OCI-LY1 (cell line): ENCODE measurements around the gene IL17RB.

ENCODE experiments used
- H2AFZ ChIP-seq: fragments of 200-600 bp; sonication (generic), shearing (Covaris generic); 2 replicates; pipeline ENCODE4 v1.6.0; 2014; ENCODE audit warnings: antibody characterized with exemption, mild to moderate bottlenecking, low read length
- H3F3A ChIP-seq: fragments of 200-600 bp; sonication (generic), shearing (Covaris generic); 2 replicates; pipeline ENCODE4 v1.6.0; 2014; ENCODE audit warnings: mild to moderate bottlenecking, antibody characterized with exemption, low read length, moderate library complexity; ENCODE audit not compliant: insufficient read depth
- H3K27ac ChIP-seq: fragments of 200-600 bp; sonication (generic); 2 replicates; pipeline ENCODE4 v1.5.1; 2014; ENCODE audit warnings: low read length, mixed run types, mild to moderate bottlenecking, low read depth; ENCODE audit not compliant: poor library complexity, severe bottlenecking
- H3K27me3 ChIP-seq: fragments of 200-600 bp; sonication (generic); 2 replicates; pipeline ENCODE4 v1.6.0; 2014; ENCODE audit warnings: antibody characterized with exemption, mild to moderate bottlenecking, low read length, moderate library complexity; ENCODE audit not compliant: insufficient read depth
- H3K36me3 ChIP-seq: fragments of 200-600 bp; sonication (generic); 2 replicates; pipeline ENCODE4 v1.6.1; 2014; ENCODE audit warnings: mild to moderate bottlenecking, antibody characterized with exemption, low read length, moderate library complexity, mixed read lengths; ENCODE audit not compliant: insufficient read depth
- H3K4me1 ChIP-seq: fragments of 200-600 bp; sonication (generic); 2 replicates; pipeline ENCODE4 v1.5.1; 2014; ENCODE audit warnings: mild to moderate bottlenecking, low read length, moderate library complexity; ENCODE audit not compliant: insufficient read depth, severe bottlenecking
- H3K4me2 ChIP-seq: fragments of 200-600 bp; sonication (generic), shearing (Covaris generic); 2 replicates; pipeline ENCODE4 v1.6.1; 2014; ENCODE audit warnings: low read length
- H3K4me3 ChIP-seq: fragments of 200-600 bp; sonication (generic); 2 replicates; pipeline ENCODE4 v1.5.1; 2014; ENCODE audit warnings: low read length, low read depth, mild to moderate bottlenecking, mixed read lengths; ENCODE audit not compliant: poor library complexity, severe bottlenecking
- H3K79me2 ChIP-seq: fragments of 200-600 bp; shearing (Covaris generic); 2 replicates; pipeline ENCODE4 v1.6.1; 2016; ENCODE audit warnings: mixed run types, low read length, mixed read lengths; ENCODE audit not compliant: insufficient read depth
- H3K9ac ChIP-seq: fragments of 200-600 bp; sonication (generic), shearing (Covaris generic); 2 replicates; pipeline ENCODE4 v1.6.1; 2014; ENCODE audit warnings: mild to moderate bottlenecking, low read length, mixed read lengths
- H3K9me2 ChIP-seq: fragments of 200-600 bp; sonication (generic), shearing (Covaris generic); 2 replicates; pipeline ENCODE4 v1.6.1; 2014; ENCODE audit warnings: low read depth, mild to moderate bottlenecking, low read length, mixed read lengths
- H3K9me3 ChIP-seq: fragments of 200-600 bp; shearing (Covaris generic); 2 replicates; pipeline ENCODE4 v1.6.1; 2014; ENCODE audit warnings: low read length, mixed read lengths
- H4K20me1 ChIP-seq: fragments of 200-600 bp; sonication (generic), shearing (Covaris generic); 2 replicates; pipeline ENCODE4 v1.6.0; 2016; ENCODE audit warnings: mild to moderate bottlenecking, low read length; ENCODE audit not compliant: insufficient read depth
- EZH2 ChIP-seq: fragments of 200-600 bp; sonication (generic), shearing (Covaris generic); IDR thresholded peaks from 2 replicates; pipeline ENCODE4 v1.8.0; 2017; ENCODE audit warnings: borderline replicate concordance, mixed run types, mild to moderate bottlenecking, antibody characterized with exemption, low read length, moderate library complexity, mixed read lengths
- TF ChIP-seq, protein P1 (sequence below): fragments of 200-600 bp; sonication (generic), shearing (Covaris generic); IDR thresholded peaks from 2 replicates; pipeline ENCODE4 v1.5.1; 2017; ENCODE audit warnings: mild to moderate bottlenecking, antibody characterized with exemption, low read length, moderate library complexity, mixed read lengths

IL17RB gene

GRCh38 chr3:53808496-53808895, 37.9 kb upstream of the IL17RB start:
- Histone ChIP-seq H3K4me2 (no peak overlapping the region), H3K4me3 (no peak overlapping the region), H3K79me2 (no peaks in the 10 kb centered on the region), H3K9ac (no peak overlapping the region), H3K36me3 (no peaks in the 10 kb centered on the region), H4K20me1 (no peaks in the 10 kb centered on the region), H3K4me1 (no peaks in the 10 kb centered on the region), H3K27ac (no peak overlapping the region), H3K9me2 (no peaks in the 10 kb centered on the region), H2AFZ (no peak overlapping the region), H3K9me3 (no peaks in the 10 kb centered on the region), H3K27me3 (no peaks in the 10 kb centered on the region), H3F3A (no peaks in the 10 kb centered on the region)
- TF ChIP-seq, protein P1, sequence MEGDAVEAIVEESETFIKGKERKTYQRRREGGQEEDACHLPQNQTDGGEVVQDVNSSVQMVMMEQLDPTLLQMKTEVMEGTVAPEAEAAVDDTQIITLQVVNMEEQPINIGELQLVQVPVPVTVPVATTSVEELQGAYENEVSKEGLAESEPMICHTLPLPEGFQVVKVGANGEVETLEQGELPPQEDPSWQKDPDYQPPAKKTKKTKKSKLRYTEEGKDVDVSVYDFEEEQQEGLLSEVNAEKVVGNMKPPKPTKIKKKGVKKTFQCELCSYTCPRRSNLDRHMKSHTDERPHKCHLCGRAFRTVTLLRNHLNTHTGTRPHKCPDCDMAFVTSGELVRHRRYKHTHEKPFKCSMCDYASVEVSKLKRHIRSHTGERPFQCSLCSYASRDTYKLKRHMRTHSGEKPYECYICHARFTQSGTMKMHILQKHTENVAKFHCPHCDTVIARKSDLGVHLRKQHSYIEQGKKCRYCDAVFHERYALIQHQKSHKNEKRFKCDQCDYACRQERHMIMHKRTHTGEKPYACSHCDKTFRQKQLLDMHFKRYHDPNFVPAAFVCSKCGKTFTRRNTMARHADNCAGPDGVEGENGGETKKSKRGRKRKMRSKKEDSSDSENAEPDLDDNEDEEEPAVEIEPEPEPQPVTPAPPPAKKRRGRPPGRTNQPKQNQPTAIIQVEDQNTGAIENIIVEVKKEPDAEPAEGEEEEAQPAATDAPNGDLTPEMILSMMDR = no peak
- no peak for TF ChIP-seq EZH2

DNA sequence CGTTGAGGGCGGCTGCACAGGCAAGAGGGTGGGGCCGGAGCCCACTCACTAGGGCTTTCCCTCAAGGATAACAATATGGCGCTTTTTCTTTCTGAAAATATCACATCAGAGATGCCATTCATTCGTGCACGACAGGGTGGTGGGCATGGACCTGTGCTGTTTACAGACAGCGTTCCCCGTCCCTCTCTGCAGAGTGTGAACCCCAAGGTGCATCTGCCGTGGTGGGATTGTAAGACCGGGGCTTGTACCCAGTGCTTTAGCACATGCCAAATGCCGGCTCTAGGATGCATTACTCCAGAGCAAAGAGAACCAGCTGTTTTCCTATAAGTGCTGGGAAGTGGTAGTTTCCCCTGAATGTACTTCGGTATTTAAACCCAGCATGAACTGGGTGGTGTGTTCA, 37.1 kb upstream of the IL17RB start:
- H3K9ac ChIP-seq = no peak overlapping the region
- H3F3A ChIP-seq = no peaks in the 10 kb centered on the region
- H4K20me1 ChIP-seq = no peaks in the 10 kb centered on the region
- H3K27me3 ChIP-seq = no peaks in the 10 kb centered on the region
- H3K9me3 ChIP-seq = no peaks in the 10 kb centered on the region
- no peak overlapping the region for H3K27ac ChIP-seq
- H2AFZ ChIP-seq = no peak overlapping the region
- H3K4me3 ChIP-seq = no peak overlapping the region
- H3K4me1 ChIP-seq = no peaks in the 10 kb centered on the region
- TF ChIP-seq, protein P1 = no peak
- no peak for TF ChIP-seq EZH2
- no peaks in the 10 kb centered on the region for H3K36me3 ChIP-seq
- no peaks in the 10 kb centered on the region for H3K79me2 ChIP-seq
- no peaks in the 10 kb centered on the region for H3K9me2 ChIP-seq
- no peak overlapping the region for H3K4me2 ChIP-seq

GRCh38 chr3:53809764-53810400, 36.5 kb upstream of the IL17RB start:
- Histone ChIP-seq H3K4me3 (no peak overlapping the region), H3K27me3 (no peaks in the 10 kb centered on the region), H3F3A (no peaks in the 10 kb centered on the region), H4K20me1 (no peaks in the 10 kb centered on the region), H3K9ac (no peak overlapping the region), H3K79me2 (no peaks in the 10 kb centered on the region), H3K9me2 (no peaks in the 10 kb centered on the region), H2AFZ (no peak overlapping the region), H3K27ac (no peak overlapping the region), H3K36me3 (no peaks in the 10 kb centered on the region), H3K4me2 (no peak overlapping the region), H3K9me3 (no peaks in the 10 kb centered on the region), H3K4me1 (no peaks in the 10 kb centered on the region)
- TF ChIP-seq, protein P1 = no peak
- no peak for TF ChIP-seq EZH2
